GF-D8 (cell line): ENCODE data around the gene RNF138.
"Not testable (repeated sequence)": the region's sequence is repeated elsewhere in the genome, so short reads cannot be mapped to it uniquely, and the experiment has no call there.

Source experiments
- DNase-seq: peaks from one replicate; lab custom pipeline; 2025; lab: John Stamatoyannopoulos, UW

The RNF138 gene

GRCh38 chr18:32095900-32096229 is 4.2 kb downstream of the RNF138 start:
- DNase-seq: no peak

- DNase-seq: no peak
Measured at GRCh38 chr18:32096946-32097345, 5.3 kb downstream of the RNF138 start.

- no peak for DNase-seq
Measured at GRCh38 chr18:32104516-32104915, 12.8 kb downstream of the RNF138 start.

- DNase-seq: no peak
Measured at GRCh38 chr18:32110005-32110404, 18.3 kb downstream of the RNF138 start.

- no peak for DNase-seq
Measured at GRCh38 chr18:32111706-32112105, 20.0 kb downstream of the RNF138 start.

GRCh38 chr18:32112826-32113225 is 21.2 kb downstream of the RNF138 start:
- DNase-seq: no peak

- no peak for DNase-seq
Measured at GRCh38 chr18:32114293-32114942, 22.7 kb downstream of the RNF138 start.

- no peak for DNase-seq
Measured at GRCh38 chr18:32122039-32122438, 30.4 kb downstream of the RNF138 start.

- no peak for DNase-seq
Measured at GRCh38 chr18:32126538-32126937, 34.9 kb downstream of the RNF138 start.

- no peak for DNase-seq
Measured at GRCh38 chr18:32135625-32136024, 44.0 kb downstream of the RNF138 start.

GRCh38 chr18:32138332-32138982 is 46.8 kb downstream of the RNF138 start:
- DNase-seq: no peak

- DNase-seq: no peak
Measured at GRCh38 chr18:32139835-32140283, 48.2 kb downstream of the RNF138 start.

- no peak for DNase-seq
Measured at GRCh38 chr18:32148185-32148870, 56.7 kb downstream of the RNF138 start.

- no peak for DNase-seq
Measured at GRCh38 chr18:32152705-32153448, 61.2 kb downstream of the RNF138 start.

GRCh38 chr18:32156855-32157254 is 65.2 kb downstream of the RNF138 start:
- DNase-seq: no peak

- DNase-seq: no peak
Measured at GRCh38 chr18:32157580-32157979, 65.9 kb downstream of the RNF138 start.

GRCh38 chr18:32158108-32158624 is 66.5 kb downstream of the RNF138 start:
- peak; percentile 62 for DNase-seq

- DNase-seq: not testable (repeated sequence)
Measured at GRCh38 chr18:32158631-32159030, 67.0 kb downstream of the RNF138 start.

GRCh38 chr18:32160547-32160946 is 68.9 kb downstream of the RNF138 start:
- no peak for DNase-seq

- no peak for DNase-seq
Measured at GRCh38 chr18:32167980-32168730, 76.5 kb downstream of the RNF138 start.

GRCh38 chr18:32173654-32174053 is 82.0 kb downstream of the RNF138 start:
- no peak for DNase-seq

GRCh38 chr18:32174719-32175118 is 83.0 kb downstream of the RNF138 start:
- no peak for DNase-seq
